Body of pancreas (tissue), 4 donors: ENCODE data around the gene SEMA6A. TPM values are rescaled to one million over a fixed set of nuclear protein-coding genes. Genes with fewer than 3 reads are reported as not detected.

Experiments used
- ATAC-seq: fragments of 150-250 bp; one replicate; pipeline ENCODE4 v1.9.1; 2016
- DNase-seq, 4 donors: peaks; one replicate each; pipeline ENCODE4 v3.0.0-alpha.2; 2019
- H3K27ac ChIP-seq, 4 donors: fragments of 200-600 bp; sonication (generic); 1 replicate in 3 of 4; 2 replicates in 1 of 4; pipeline versions ENCODE4 v1.5.1 to v1.6.1; 2016 to 2019; ENCODE audit warnings: mild to moderate bottlenecking in 1 of 4, mixed read lengths in 1 of 4, moderate library complexity in 1 of 4
- H3K27me3 ChIP-seq, 2 donors: fragments of 200-600 bp; sonication (generic); one replicate each; pipeline ENCODE4 v1.6.0; 2016; ENCODE audit warnings: mild to moderate bottlenecking in 1 of 2
- H3K36me3 ChIP-seq, 2 donors: fragments of 200-600 bp; sonication (generic); replicated peaks in 1 of 2; 2 replicates each; pipeline ENCODE4 v1.5.1; 2016; ENCODE audit warnings: low read depth in 2 of 2; ENCODE audit not compliant: insufficient read depth in 1 of 2
- H3K4me1 ChIP-seq: fragments of 200-600 bp; sonication (generic); one replicate; pipeline ENCODE4 v1.6.0; 2016
- H3K4me3 ChIP-seq, 2 donors: fragments of 200-600 bp; sonication (generic); 1 replicate in 1 of 2; 2 replicates in 1 of 2; pipeline ENCODE4 v1.5.1; 2016 to 2019
- H3K9me3 ChIP-seq, 3 donors: fragments of 200-600 bp; sonication (generic); 1 replicate in 2 of 3; 2 replicates in 1 of 3; pipeline ENCODE4 v1.5.1; 2016
- POLR2A ChIP-seq, 3 donors: fragments of 450-650 bp; IDR thresholded peaks; one replicate each; pipeline ENCODE4 v1.6.1; 2016; ENCODE audit warnings: antibody characterized with exemption in 3 of 3, mild to moderate bottlenecking in 2 of 3
- WGBS, 2 donors: methylation state at CpG; one replicate each; pipeline ENCODE4 v1.1.5; 2017; 5-methylcytosine and 5-hydroxymethylcytosine counted together
- intact Hi-C: fragments of 100-400 bp; cut with DNase I; formaldehyde crosslinking; loops from one replicate; pipeline ENCODE4 v1.15.1; 2023
- total RNA-seq, 2 donors: library from RNA; depleted of rRNA; stranded (reverse); fragments of >200 nt; gene quantifications; one replicate each; pipeline ENCODE4 v1.1.0, GENCODE V29; 2016
- TF ChIP-seq, protein P1 (sequence below), 7 experiments: fragments of 450-650 bp in 4 of 7; fragments of 200-600 bp in 3 of 7; sonication (generic) in 3 of 7; IDR thresholded peaks; one replicate each; pipeline ENCODE4 v1.5.1; 2016 to 2019; ENCODE audit warnings: antibody characterized with exemption in 7 of 7

The SEMA6A gene
- total RNA-seq, 2 donors from 2014 or later: 18.7 to 25.1 TPM

DNA sequence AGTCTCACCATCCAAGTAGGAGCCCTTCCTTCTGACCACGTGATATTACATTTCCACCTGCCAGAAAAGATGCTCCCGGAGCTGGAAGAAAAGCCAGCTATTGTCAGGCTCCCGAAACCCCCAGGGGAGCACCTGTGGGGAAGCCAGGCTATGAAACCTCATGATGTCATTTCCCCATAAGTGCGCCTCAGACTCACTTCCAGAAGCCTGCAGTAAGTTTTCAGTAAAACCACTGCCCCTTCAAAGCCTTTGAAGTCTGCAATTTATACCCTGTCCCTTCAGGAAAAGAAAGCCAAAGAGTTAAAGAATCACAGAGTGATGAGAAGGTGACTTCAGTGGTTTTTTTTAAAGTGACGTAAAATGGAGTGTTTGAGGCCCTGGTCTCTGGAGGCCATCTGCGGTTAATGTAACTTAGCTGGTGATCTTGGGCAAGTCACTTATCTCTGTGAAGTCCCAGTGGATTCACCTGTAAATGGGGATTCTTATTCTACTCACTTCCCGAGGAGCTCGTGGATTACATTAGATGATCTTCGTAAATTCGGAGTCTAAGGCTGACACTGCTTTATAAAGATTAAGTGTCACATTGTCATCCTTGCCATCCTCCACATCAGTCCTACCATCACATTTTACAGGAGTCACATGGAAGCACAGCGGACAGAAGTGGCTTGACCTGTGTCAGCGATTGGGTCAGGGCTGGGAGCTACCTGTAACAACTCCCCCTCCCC, 2.6 kb upstream of the SEMA6A start:
- no peak for ATAC-seq
- H3K4me1 ChIP-seq: peaks cover 28% of the 10 kb centered on the region
- H3K36me3 ChIP-seq: no peaks in the 10 kb centered on the region
- TF ChIP-seq POLR2A (IDR thresholded peaks at IDR 0.05): no peak
- TF ChIP-seq, protein P1, sequence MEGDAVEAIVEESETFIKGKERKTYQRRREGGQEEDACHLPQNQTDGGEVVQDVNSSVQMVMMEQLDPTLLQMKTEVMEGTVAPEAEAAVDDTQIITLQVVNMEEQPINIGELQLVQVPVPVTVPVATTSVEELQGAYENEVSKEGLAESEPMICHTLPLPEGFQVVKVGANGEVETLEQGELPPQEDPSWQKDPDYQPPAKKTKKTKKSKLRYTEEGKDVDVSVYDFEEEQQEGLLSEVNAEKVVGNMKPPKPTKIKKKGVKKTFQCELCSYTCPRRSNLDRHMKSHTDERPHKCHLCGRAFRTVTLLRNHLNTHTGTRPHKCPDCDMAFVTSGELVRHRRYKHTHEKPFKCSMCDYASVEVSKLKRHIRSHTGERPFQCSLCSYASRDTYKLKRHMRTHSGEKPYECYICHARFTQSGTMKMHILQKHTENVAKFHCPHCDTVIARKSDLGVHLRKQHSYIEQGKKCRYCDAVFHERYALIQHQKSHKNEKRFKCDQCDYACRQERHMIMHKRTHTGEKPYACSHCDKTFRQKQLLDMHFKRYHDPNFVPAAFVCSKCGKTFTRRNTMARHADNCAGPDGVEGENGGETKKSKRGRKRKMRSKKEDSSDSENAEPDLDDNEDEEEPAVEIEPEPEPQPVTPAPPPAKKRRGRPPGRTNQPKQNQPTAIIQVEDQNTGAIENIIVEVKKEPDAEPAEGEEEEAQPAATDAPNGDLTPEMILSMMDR (IDR thresholded peaks at IDR 0.05): no peak
- no peak overlapping the region for H3K27ac ChIP-seq
- H3K9me3 ChIP-seq: no peaks in the 10 kb centered on the region
- WGBS, 2 donors: 75 to 81% methylated on average over 12 of the region's 12 CpGs
- DNase-seq: no peak
- H3K27me3 ChIP-seq: no peaks in the 10 kb centered on the region
- H3K4me3 ChIP-seq: no peak overlapping the region
- intact Hi-C loops: loop anchor here (10.0 kb wide), 1 partner anchor 368 kb away; no protein-coding TSS in a partner anchor

DNA sequence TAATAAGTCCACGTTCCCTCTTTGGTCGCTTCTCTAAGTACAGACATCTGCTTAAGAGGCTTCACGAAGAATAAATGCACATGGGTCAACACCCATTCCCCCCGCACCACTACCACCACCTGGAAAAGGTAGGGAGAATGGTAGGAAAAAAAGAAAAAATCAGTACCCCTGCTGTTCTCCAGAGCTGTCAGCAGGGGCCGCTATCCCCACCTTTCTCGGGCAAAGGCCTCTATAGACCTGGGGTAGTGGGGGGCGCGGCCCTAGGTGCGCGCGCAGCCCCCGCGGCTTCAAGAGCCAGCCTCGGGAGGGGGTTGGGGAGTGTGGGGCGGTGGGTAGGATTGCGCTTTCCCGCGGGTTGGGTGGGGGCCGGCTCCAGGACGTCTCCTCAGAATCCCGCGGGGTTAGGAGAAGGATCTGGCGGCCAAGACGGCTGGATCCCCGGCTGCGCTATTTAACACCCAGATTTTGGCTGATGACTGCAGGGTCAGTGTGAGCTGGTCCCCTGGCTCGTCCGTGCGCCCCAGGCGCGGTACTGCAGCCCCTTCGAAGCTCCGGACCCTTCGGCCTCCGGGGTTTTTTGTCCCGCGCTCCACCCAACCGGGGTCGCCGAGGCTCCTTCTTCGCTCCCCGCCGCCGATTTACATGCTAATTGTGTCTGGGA, 1.6 kb upstream of the SEMA6A start:
- H3K27me3 ChIP-seq: no peaks in the 10 kb centered on the region
- H3K4me3 ChIP-seq: peak overlapping the region; percentile 8 to 44
- ATAC-seq: peak; percentile 56
- TF ChIP-seq, protein P1 (IDR thresholded peaks at IDR 0.05): peak; percentile 76 to 93 (median 89)
- peak in 1 of 3 donors; percentile 29 for TF ChIP-seq POLR2A (IDR thresholded peaks at IDR 0.05)
- no peaks in the 10 kb centered on the region for H3K9me3 ChIP-seq
- peaks cover 33% of the 10 kb centered on the region for H3K4me1 ChIP-seq
- intact Hi-C loops: loop anchor here (10.0 kb wide), 1 partner anchor 369 kb away; no protein-coding TSS in a partner anchor
- WGBS, 2 donors: 4 to 11% methylated on average over 35 to 44 of the region's 44 CpGs
- H3K36me3 ChIP-seq: no peaks in the 10 kb centered on the region
- peak overlapping the region in 3 of 4 donors; percentile 70 to 79 (median 70) for H3K27ac ChIP-seq
- DNase-seq: peak; percentile 70 to 84 (median 76)

DNA sequence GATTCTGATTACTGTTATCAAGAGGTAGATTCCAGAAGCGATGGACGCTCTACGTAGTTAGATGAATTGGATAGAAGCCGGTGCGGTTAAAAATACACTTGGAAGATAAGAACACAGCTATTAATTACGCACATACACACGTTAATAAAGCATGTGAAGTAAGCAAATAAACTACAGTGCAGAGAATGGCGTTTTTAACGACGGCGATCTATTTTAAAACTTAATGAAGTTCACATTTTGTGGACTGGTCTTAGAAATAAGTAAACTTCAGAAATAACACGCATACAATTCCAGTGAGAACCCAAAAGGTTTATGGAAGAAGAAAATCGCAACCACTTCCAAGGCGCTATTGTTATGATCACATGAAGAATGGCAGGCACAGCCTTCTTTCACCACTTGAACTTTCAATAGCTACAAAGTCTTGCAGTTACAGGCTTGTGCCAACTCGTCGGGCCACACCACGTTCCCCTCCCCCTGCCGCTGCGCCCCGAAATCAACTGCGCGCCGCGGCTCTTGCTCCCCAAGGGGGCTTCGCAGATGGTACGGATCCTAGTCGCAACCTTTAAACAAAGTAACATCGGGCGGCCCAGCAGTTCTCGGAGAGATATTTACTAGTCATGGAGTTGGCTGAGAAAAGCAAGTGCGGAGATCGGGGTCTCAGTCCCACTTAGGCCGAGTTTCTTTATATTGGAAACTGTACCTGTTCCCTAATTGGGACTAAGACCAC, 866 bp upstream of the SEMA6A start:
- intact Hi-C loops: loop anchor here (10.0 kb wide), 1 partner anchor 369 kb away; no protein-coding TSS in a partner anchor
- H3K27ac ChIP-seq: peak overlapping the region; percentile 4 to 79 (median 70)
- H3K4me1 ChIP-seq: peaks cover 33% of the 10 kb centered on the region
- H3K4me3 ChIP-seq: peak overlapping the region; percentile 44 to 54
- peak; percentile 10 to 41 (median 26) for DNase-seq
- no peaks in the 10 kb centered on the region for H3K27me3 ChIP-seq
- TF ChIP-seq POLR2A (IDR thresholded peaks at IDR 0.05): no peak
- TF ChIP-seq, protein P1 (IDR thresholded peaks at IDR 0.05): no peak
- ATAC-seq: peak; percentile 5
- WGBS, 2 donors: 0 to 1% methylated on average over 29 to 33 of the region's 33 CpGs
- H3K9me3 ChIP-seq: no peaks in the 10 kb centered on the region
- H3K36me3 ChIP-seq: no peaks in the 10 kb centered on the region

DNA sequence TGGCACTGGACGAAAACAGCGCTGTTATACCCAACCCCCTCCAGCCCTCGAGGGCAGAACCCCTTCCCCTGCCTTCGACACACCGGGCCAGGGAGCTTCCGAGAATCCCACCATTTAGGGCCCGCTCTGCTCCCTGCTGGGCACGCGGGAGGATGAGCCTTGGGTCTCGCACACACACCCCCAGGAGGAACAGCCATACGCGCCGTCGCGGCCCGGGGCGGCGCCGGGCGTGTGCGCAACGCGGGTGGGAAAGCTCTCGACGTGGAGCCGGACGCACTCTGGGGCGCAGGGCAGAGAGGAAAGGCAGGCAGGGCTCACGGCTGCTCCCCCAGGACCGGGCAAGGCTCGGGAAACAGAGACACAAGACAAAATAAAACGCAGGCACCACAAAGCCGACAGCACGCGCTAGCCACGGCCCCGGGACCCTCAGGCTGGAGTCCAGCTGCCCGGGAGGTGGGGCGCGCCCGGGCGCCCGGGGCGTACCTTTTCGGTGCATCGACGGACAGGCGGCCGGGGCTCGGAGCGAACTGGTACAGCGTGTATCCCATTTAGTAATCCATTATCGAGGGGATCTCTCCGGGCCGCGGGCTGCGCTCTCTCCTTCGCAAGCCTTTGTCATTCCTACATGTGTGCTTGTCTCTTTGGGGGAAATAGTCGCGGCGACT, 789 bp downstream of the SEMA6A start:
- intact Hi-C loops: loop anchor here (10.0 kb wide), 1 partner anchor 371 kb away; no protein-coding TSS in a partner anchor
- Histone ChIP-seq H3K27me3 (no peaks in the 10 kb centered on the region), H3K9me3 (no peaks in the 10 kb centered on the region), H3K27ac (peak overlapping the region; percentile 68 to 79 (median 70)), H3K36me3 (no peaks in the 10 kb centered on the region), H3K4me1 (peaks cover 33% of the 10 kb centered on the region), H3K4me3 (peak overlapping the region; percentile 44 to 54)
- WGBS, 2 donors: 0 to 1% methylated on average over 9 to 61 of the region's 61 CpGs
- ATAC-seq: no peak
- no peak for TF ChIP-seq POLR2A (IDR thresholded peaks at IDR 0.05)
- TF ChIP-seq, protein P1 (IDR thresholded peaks at IDR 0.05): no peak
- peak; percentile 13 to 46 (median 33) for DNase-seq
